Measurements from ENCODE around the gene SCRT2.

Gene SCRT2

DNA sequence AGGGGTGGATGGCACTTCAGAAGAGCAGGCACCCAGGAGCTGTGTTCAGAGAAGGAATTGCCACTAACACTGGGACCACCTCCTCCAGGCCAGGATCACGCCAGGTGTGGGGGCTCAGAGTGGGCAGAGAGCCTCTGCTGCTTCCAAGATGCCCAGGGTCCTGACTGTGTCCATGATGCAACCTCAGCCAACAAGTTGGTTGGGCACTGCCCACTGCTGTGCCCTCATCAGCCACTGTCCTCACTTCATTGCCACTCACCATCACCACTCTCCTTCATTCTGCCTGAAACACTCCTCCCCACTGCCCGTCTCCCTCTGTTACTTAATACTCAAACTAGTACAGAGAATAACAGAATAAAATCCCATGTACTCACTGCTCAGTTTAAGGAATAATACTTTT is 49.0 kb downstream of the SCRT2 start:
- H4K20me1 ChIP-seq (ENCODE audit: insufficient read depth, low read length), result no peaks in the 10 kb centered on the region
- H2AFZ ChIP-seq (ENCODE audit: low read depth, low read length), result no peak overlapping the region
- H3K4me2 ChIP-seq (ENCODE audit: low read length), result no peak overlapping the region
- no peaks in the 10 kb centered on the region for H3K9me3 ChIP-seq (ENCODE audit: insufficient read depth, low read length)
- TF ChIP-seq, protein P1, sequence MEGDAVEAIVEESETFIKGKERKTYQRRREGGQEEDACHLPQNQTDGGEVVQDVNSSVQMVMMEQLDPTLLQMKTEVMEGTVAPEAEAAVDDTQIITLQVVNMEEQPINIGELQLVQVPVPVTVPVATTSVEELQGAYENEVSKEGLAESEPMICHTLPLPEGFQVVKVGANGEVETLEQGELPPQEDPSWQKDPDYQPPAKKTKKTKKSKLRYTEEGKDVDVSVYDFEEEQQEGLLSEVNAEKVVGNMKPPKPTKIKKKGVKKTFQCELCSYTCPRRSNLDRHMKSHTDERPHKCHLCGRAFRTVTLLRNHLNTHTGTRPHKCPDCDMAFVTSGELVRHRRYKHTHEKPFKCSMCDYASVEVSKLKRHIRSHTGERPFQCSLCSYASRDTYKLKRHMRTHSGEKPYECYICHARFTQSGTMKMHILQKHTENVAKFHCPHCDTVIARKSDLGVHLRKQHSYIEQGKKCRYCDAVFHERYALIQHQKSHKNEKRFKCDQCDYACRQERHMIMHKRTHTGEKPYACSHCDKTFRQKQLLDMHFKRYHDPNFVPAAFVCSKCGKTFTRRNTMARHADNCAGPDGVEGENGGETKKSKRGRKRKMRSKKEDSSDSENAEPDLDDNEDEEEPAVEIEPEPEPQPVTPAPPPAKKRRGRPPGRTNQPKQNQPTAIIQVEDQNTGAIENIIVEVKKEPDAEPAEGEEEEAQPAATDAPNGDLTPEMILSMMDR (IDR thresholded peaks at IDR 0.05; ENCODE audit: low read depth, low read length), result no peak
- TF ChIP-seq EZH2phosphoT487 (IDR thresholded peaks at IDR 0.05; ENCODE audit: low read depth), result no peak
- H3K9ac ChIP-seq (ENCODE audit: low read length), result no peak overlapping the region
- H3K4me1 ChIP-seq (ENCODE audit: low read length), result 0 out of 2 replicates have a peak, but pooled peaks cover 4% of the 10 kb centered on the region
- no peaks in the 10 kb centered on the region for H3K36me3 ChIP-seq (replicated peaks; ENCODE audit: low read depth, low read length)
- no peaks in the 10 kb centered on the region for H3K79me2 ChIP-seq (ENCODE audit: low read length)
- H3K4me3 ChIP-seq (ENCODE audit: low read length), result no peak overlapping the region
- peaks cover 7% of the 10 kb centered on the region; the same call in 1 of the 2 replicates for H3K27me3 ChIP-seq (ENCODE audit: low read depth, low read length)
- no peak overlapping the region for H3K27ac ChIP-seq (ENCODE audit: low read length)

DNA sequence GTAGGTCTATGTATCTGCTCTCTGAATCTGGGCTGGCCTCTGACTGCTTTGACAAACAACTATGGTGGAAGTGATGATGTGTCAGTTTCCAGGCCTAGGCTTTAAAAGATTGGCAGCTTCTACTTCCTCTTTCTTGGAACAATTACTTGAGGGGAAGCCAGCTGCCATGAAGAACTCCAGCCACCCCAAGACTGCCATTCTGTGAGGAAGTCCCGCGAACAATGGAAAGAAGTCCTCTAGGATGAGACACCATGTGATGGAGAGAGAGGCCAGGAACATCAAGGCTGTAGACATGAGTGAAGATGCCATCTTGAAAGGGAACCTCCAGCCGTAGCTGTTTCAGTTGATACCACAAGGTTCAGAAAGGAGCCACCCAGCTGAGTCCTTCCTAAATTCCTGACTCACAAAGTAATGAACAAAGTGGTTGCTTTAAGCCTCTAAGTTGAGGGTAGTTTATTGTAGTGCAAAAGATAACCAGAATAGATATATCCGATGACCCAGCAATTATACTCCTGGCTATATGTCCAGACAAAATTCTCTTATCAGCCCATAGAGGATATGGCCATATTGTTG is 50.2 kb downstream of the SCRT2 start:
- Histone ChIP-seq H3K9ac (ENCODE audit: low read length) (no peak overlapping the region), H4K20me1 (ENCODE audit: insufficient read depth, low read length) (no peaks in the 10 kb centered on the region), H3K27ac (ENCODE audit: low read length) (no peak overlapping the region), H3K27me3 (ENCODE audit: low read depth, low read length) (peaks cover 5% of the 10 kb centered on the region; the same call in 1 of the 2 replicates), H3K4me2 (ENCODE audit: low read length) (no peak overlapping the region), H3K9me3 (ENCODE audit: insufficient read depth, low read length) (no peaks in the 10 kb centered on the region), H3K4me3 (ENCODE audit: low read length) (no peak overlapping the region), H3K36me3 (replicated peaks; ENCODE audit: low read depth, low read length) (no peaks in the 10 kb centered on the region), H3K4me1 (ENCODE audit: low read length) (peaks cover 9% of the 10 kb centered on the region), H3K79me2 (ENCODE audit: low read length) (no peaks in the 10 kb centered on the region), H2AFZ (ENCODE audit: low read depth, low read length) (no peak overlapping the region)
- no peak for TF ChIP-seq EZH2phosphoT487 (IDR thresholded peaks at IDR 0.05; ENCODE audit: low read depth)

DNA sequence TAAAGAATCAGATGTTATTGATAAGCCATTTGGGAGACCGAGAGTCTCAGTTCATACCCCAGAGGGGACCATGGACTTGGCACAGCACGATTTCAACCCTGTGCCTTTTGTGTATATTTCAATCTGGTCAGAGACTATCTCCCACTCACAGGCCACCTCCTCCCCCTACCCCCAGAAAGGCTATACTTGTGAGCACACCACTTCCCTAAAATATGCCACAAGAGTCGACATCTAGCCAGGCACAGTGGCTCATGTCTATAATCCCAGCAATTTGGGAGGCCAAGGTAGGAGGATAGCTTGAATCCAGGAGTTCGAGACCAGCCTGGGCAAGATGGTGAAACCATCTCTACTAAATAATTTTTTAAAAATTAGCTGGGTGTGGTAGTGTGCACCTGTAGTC is 51.9 kb downstream of the SCRT2 start:
- Histone ChIP-seq H3K4me1 (ENCODE audit: low read length) (peaks cover 9% of the 10 kb centered on the region), H3K36me3 (replicated peaks; ENCODE audit: low read depth, low read length) (no peaks in the 10 kb centered on the region), H2AFZ (ENCODE audit: low read depth, low read length) (no peak overlapping the region), H3K27me3 (ENCODE audit: low read depth, low read length) (0 out of 2 replicates have a peak, but pooled peaks cover 8% of the 10 kb centered on the region), H3K27ac (ENCODE audit: low read length) (no peak overlapping the region), H4K20me1 (ENCODE audit: insufficient read depth, low read length) (no peaks in the 10 kb centered on the region), H3K9ac (ENCODE audit: low read length) (no peak overlapping the region), H3K4me2 (ENCODE audit: low read length) (no peak overlapping the region), H3K79me2 (ENCODE audit: low read length) (no peaks in the 10 kb centered on the region), H3K9me3 (ENCODE audit: insufficient read depth, low read length) (no peaks in the 10 kb centered on the region), H3K4me3 (ENCODE audit: low read length) (no peak overlapping the region)
- TF ChIP-seq, protein P1 (IDR thresholded peaks at IDR 0.05; ENCODE audit: low read depth, low read length), result no peak
- TF ChIP-seq EZH2phosphoT487 (IDR thresholded peaks at IDR 0.05; ENCODE audit: low read depth), result no peak

DNA sequence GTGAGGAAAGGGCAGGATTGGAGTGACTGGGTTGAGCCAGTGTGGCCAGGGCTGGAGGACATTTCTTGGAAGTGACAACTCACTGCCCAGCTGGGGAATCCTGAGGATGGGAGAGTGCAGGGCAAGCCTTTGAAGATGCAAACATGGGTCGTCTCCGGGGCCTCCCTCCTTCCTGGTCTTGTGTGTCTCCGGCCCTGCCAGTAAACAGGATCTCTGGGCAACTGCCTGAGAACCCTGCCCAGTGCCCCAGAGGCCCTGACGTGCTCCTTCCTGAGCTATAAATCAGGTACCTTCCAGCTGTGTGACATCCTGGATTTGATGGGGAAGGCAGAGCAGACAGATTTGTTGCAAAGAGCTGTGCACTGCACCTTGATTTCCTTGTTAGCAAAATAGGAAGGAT is 52.6 kb downstream of the SCRT2 start:
- no peak for TF ChIP-seq EZH2phosphoT487 (IDR thresholded peaks at IDR 0.05; ENCODE audit: low read depth)
- TF ChIP-seq, protein P1 (IDR thresholded peaks at IDR 0.05; ENCODE audit: low read depth, low read length), result no peak

More for the DNA sequence above, 52.6 kb downstream of the SCRT2 start:
- no peak overlapping the region for H3K4me2 ChIP-seq (ENCODE audit: low read length)
- H3K4me3 ChIP-seq (ENCODE audit: low read length), result no peak overlapping the region
- H3K79me2 ChIP-seq (ENCODE audit: low read length), result no peaks in the 10 kb centered on the region
- H3K4me1 ChIP-seq (ENCODE audit: low read length), result peaks cover 9% of the 10 kb centered on the region
- peaks cover 3% of the 10 kb centered on the region; the same call in 1 of the 2 replicates for H3K9me3 ChIP-seq (ENCODE audit: insufficient read depth, low read length)
- no peaks in the 10 kb centered on the region for H4K20me1 ChIP-seq (ENCODE audit: insufficient read depth, low read length)
- H3K36me3 ChIP-seq (replicated peaks; ENCODE audit: low read depth, low read length), result no peaks in the 10 kb centered on the region
- no peak overlapping the region for H3K9ac ChIP-seq (ENCODE audit: low read length)
- H3K27me3 ChIP-seq (ENCODE audit: low read depth, low read length), result peaks cover 11% of the 10 kb centered on the region; the same call in 1 of the 2 replicates
- no peak overlapping the region for H2AFZ ChIP-seq (ENCODE audit: low read depth, low read length)
- H3K27ac ChIP-seq (ENCODE audit: low read length), result no peak overlapping the region

Measured in OCI-LY3 (cell line).